ENCODE results near the gene IGHMBP2. TPM values are rescaled to one million over a fixed set of nuclear protein-coding genes. Genes with fewer than 3 reads are reported as not detected.

The IGHMBP2 gene
- total RNA-seq, 2 experiments from 2014 or later = 20.9 to 25.4 TPM

- no peak for ATAC-seq
- intact Hi-C loops (cut with DNase I, micrococcal nuclease) = no loop called here
- H3K4me3 Mint-ChIP-seq = no peak overlapping the region
- no peaks in the 10 kb centered on the region for H3K9me3 Mint-ChIP-seq (ENCODE audit: low read depth)
- ChIA-PET CTCF (no interaction called here), POLR2A (no interaction called here)
- H3K4me1 Mint-ChIP-seq = no peaks in the 10 kb centered on the region
- H3K36me3 Mint-ChIP-seq (ENCODE audit: low read depth) = peaks cover 34% of the 10 kb centered on the region
- no peaks in the 10 kb centered on the region for H3K27me3 Mint-ChIP-seq
- H3K27ac Mint-ChIP-seq = no peak overlapping the region
- DNase-seq = no peak
Observed at GRCh38 chr11:68892576-68892975, 11.1 kb upstream of the IGHMBP2 start.

- Mint-ChIP-seq H3K27me3 (no peaks in the 10 kb centered on the region), H3K4me1 (no peaks in the 10 kb centered on the region), H3K9me3 (ENCODE audit: low read depth) (no peaks in the 10 kb centered on the region), H3K4me3 (no peak overlapping the region), H3K27ac (no peak overlapping the region), H3K36me3 (ENCODE audit: low read depth) (peaks cover 39% of the 10 kb centered on the region)
- intact Hi-C loops (cut with DNase I, micrococcal nuclease) = no loop called here
- ChIA-PET POLR2A (no interaction called here), CTCF (no interaction called here)
- ATAC-seq = no peak
- DNase-seq = no peak
Observed at GRCh38 chr11:68893282-68893681, 10.4 kb upstream of the IGHMBP2 start.

DNA sequence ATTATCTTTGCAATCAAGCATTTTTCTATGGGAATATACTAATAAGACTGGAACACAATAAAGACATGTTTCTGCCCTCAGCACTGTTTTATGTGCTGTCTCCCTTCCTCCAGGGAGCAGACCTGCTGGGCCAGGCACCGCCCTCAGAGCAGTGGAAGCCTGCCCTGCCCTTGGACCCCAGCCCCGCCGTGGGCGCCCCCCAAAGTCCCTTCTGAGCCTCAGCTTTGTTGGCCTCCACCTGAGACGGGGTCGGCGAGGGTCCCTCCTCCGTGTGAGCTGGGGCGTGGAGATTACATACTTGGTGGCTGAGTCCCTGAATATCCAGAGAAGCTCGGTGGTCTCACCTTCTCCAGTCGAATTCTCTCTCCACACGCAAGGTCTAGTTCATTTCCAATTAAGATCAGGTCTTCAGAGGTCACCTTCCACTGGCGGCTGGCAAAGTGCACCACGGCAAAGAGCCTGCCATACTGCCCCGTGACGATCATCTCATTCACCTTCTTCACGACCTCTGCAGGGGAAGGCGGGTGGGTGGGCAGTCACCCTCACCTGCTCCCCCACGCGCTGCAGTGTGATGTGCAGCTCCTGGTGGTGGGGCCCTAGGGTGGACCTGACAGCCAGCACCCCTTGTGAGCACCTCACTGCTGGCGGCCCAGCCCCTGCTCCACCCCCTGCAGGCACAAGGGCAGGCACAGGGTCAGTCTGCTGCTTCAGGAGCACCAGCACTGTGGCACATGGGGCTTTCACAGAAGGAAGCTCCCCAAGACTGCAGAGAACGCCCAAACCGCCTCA lies 7.3 kb upstream of the IGHMBP2 start:
- CTCF ChIA-PET = no interaction called here
- Mint-ChIP-seq H3K4me1 (peaks cover 2% of the 10 kb centered on the region), H3K36me3 (ENCODE audit: low read depth) (peaks cover 41% of the 10 kb centered on the region), H3K9me3 (ENCODE audit: low read depth) (no peaks in the 10 kb centered on the region), H3K4me3 (no peak overlapping the region), H3K27me3 (no peaks in the 10 kb centered on the region), H3K27ac (no peak overlapping the region)
- POLR2A ChIA-PET = no interaction called here
- ATAC-seq (no peak), DNase-seq (no peak)
- intact Hi-C loops (cut with DNase I, micrococcal nuclease) = no loop called here

DNA sequence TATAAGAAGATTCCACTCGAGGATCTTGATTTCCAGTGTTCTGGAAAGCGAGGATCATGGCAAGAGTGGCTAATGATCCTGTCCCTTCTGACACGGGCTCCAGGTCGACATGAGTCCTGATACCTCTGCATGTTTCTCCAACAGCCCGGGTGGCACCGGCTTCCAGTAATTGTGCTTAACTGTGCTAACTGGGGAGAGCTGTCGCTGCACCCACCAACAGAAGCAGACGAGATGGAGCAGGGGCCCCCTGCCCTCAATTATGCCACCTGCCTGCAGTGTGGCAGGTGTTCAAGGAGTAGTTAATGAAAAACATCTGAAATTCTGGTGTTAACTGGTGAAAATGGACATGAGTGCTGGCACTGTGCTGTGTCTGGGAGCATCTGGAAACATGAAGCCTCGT lies 6.2 kb upstream of the IGHMBP2 start:
- ChIA-PET POLR2A (no interaction called here), CTCF (no interaction called here)
- H3K27ac Mint-ChIP-seq = no peak overlapping the region
- ATAC-seq (no peak), DNase-seq (no peak)
- H3K4me1 Mint-ChIP-seq = peaks cover 11% of the 10 kb centered on the region
- H3K4me3 Mint-ChIP-seq = no peak overlapping the region
- no peaks in the 10 kb centered on the region for H3K27me3 Mint-ChIP-seq
- intact Hi-C loops (cut with DNase I, micrococcal nuclease) = no loop called here
- H3K36me3 Mint-ChIP-seq (ENCODE audit: low read depth) = peaks cover 38% of the 10 kb centered on the region
- H3K9me3 Mint-ChIP-seq (ENCODE audit: low read depth) = no peaks in the 10 kb centered on the region

DNA sequence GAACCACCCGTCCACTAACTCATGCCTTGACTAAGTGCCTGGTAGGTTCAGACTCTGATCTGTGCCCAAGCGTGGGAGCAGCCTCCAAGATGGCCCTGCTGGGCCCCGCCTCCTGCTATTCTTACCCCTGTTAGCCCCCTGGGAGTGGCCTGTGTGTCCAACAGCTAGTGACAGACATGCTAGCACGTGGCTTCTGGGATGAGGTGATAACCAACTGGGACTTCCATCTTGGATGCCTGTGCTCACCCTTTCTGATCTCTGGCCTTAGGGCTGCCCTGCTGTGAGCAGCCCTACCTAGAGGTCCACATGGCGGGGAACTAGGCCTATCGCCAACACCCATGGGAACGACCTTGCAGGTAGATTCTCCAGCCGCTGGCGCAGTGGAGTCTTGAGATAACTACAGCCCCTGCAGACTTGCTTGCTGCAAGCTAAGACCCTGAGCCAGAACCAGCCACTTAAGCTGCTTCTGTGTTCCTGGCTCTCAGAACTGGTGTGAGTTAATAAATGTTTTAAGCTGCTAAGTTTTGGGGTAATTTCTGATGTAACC lies 2.8 kb upstream of the IGHMBP2 start:
- H3K36me3 Mint-ChIP-seq (ENCODE audit: low read depth) = peaks cover 33% of the 10 kb centered on the region
- no peaks in the 10 kb centered on the region for H3K9me3 Mint-ChIP-seq (ENCODE audit: low read depth)
- ChIA-PET POLR2A (no interaction called here), CTCF (interaction anchor here (0.6 kb wide), 1 partner anchor 150 kb away, joined by 3 read pairs; no protein-coding TSS in a partner anchor)
- no peak overlapping the region for H3K4me3 Mint-ChIP-seq
- ATAC-seq = no peak
- intact Hi-C loops (cut with DNase I, micrococcal nuclease) = loop anchor here (5.0 to 10.0 kb wide), 4 partner anchors 184 to 1374 kb away; partner anchors contain the start of genes LTO1 (in 1 of the 2) and PPFIA1 (in 1 of the 2)
- no peak for DNase-seq
- no peak overlapping the region for H3K27ac Mint-ChIP-seq
- peaks cover 29% of the 10 kb centered on the region for H3K4me1 Mint-ChIP-seq
- H3K27me3 Mint-ChIP-seq = no peaks in the 10 kb centered on the region

GRCh38 chr11:68904248-68904847 lies 657 bp downstream of the IGHMBP2 start:
- ChIA-PET POLR2A (no interaction called here), CTCF (interaction anchor here (0.6 to 1.6 kb wide), 4 partner anchors 15 to 539 kb away, joined by 3 to 4 read pairs (median 3); partner anchors contain the start of gene CPT1A)
- peaks cover 28% of the 10 kb centered on the region for H3K36me3 Mint-ChIP-seq (ENCODE audit: low read depth)
- peak overlapping the region; percentile 93 for H3K4me3 Mint-ChIP-seq
- DNase-seq (peak; percentile 51), ATAC-seq (peak; percentile 37)
- H3K27me3 Mint-ChIP-seq = no peaks in the 10 kb centered on the region
- intact Hi-C loops (cut with DNase I, micrococcal nuclease) = loop anchor here (5.0 to 10.0 kb wide), 4 partner anchors 180 to 1370 kb away; partner anchors contain the start of genes LTO1 (in 1 of the 2) and PPFIA1 (in 1 of the 2)
- H3K4me1 Mint-ChIP-seq = peaks cover 29% of the 10 kb centered on the region
- peak overlapping the region; percentile 83 for H3K27ac Mint-ChIP-seq
- no peaks in the 10 kb centered on the region for H3K9me3 Mint-ChIP-seq (ENCODE audit: low read depth)

- DNase-seq (no peak), ATAC-seq (no peak)
- Mint-ChIP-seq H3K4me1 (peaks cover 29% of the 10 kb centered on the region), H3K4me3 (peak overlapping the region; percentile 93), H3K36me3 (ENCODE audit: low read depth) (peaks cover 25% of the 10 kb centered on the region), H3K27ac (no peak overlapping the region), H3K27me3 (no peaks in the 10 kb centered on the region), H3K9me3 (ENCODE audit: low read depth) (no peaks in the 10 kb centered on the region)
- CTCF ChIA-PET = interaction anchor here (1.0 kb wide), 1 partner anchor 20 kb away, joined by 3 read pairs; no protein-coding TSS in a partner anchor
- intact Hi-C loops (cut with DNase I, micrococcal nuclease) = loop anchor here (10.0 kb wide), 3 partner anchors 179 to 1369 kb away; partner anchors contain the start of genes LTO1 (in 1 of the 2) and PPFIA1 (in 1 of the 2)
- POLR2A ChIA-PET = interaction anchor here (0.7 kb wide), 1 partner anchor 647 kb away, joined by 3 read pairs; no protein-coding TSS in a partner anchor
Observed at GRCh38 chr11:68905421-68906360, 2.0 kb downstream of the IGHMBP2 start.

DNA sequence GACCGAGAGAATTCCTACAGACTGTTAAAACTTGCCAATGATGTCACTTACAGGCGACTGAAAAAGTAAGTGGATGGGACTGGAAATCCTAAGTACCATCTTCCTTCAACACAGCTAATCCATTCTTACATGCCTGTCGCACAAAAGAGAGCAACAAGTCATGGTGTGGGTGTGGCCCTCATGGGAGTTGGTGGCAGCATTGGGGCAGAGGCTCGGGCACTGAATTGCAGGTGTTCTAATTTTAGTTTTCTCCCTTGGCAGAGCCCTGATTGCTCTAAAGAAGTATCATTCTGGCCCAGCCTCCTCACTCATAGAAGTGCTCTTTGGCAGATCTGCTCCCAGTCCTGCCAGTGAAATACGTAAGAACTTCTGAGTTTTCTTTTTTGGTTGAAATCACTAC lies 4.6 kb downstream of the IGHMBP2 start:
- Mint-ChIP-seq H3K27ac (no peak overlapping the region), H3K4me1 (peaks cover 10% of the 10 kb centered on the region), H3K4me3 (no peak overlapping the region), H3K27me3 (no peaks in the 10 kb centered on the region), H3K9me3 (ENCODE audit: low read depth) (no peaks in the 10 kb centered on the region), H3K36me3 (ENCODE audit: low read depth) (peaks cover 32% of the 10 kb centered on the region)
- intact Hi-C loops (cut with DNase I, micrococcal nuclease) = loop anchor here (10.0 kb wide), 3 partner anchors 177 to 1367 kb away; partner anchors contain the start of genes LTO1 (in 1 of the 2) and PPFIA1 (in 1 of the 2)
- CTCF ChIA-PET = no interaction called here
- DNase-seq (no peak), ATAC-seq (no peak)
- POLR2A ChIA-PET = no interaction called here

- ATAC-seq = no peak
- POLR2A ChIA-PET = no interaction called here
- Mint-ChIP-seq H3K27ac (no peak overlapping the region), H3K4me1 (no peaks in the 10 kb centered on the region), H3K36me3 (ENCODE audit: low read depth) (peaks cover 31% of the 10 kb centered on the region), H3K27me3 (no peaks in the 10 kb centered on the region), H3K9me3 (ENCODE audit: low read depth) (no peaks in the 10 kb centered on the region), H3K4me3 (no peak overlapping the region)
- no peak for DNase-seq
- CTCF ChIA-PET = no interaction called here
- intact Hi-C loops (cut with DNase I, micrococcal nuclease) = no loop called here
Observed at GRCh38 chr11:68910965-68911364, 7.3 kb downstream of the IGHMBP2 start.

GRCh38 chr11:68911731-68912130 lies 8.0 kb downstream of the IGHMBP2 start:
- DNase-seq (no peak), ATAC-seq (no peak)
- intact Hi-C loops (cut with DNase I, micrococcal nuclease) = no loop called here
- H3K27me3 Mint-ChIP-seq = no peaks in the 10 kb centered on the region
- CTCF ChIA-PET = interaction anchor here (0.6 kb wide), 1 partner anchor 21 kb away, joined by 3 read pairs; no protein-coding TSS in a partner anchor
- H3K27ac Mint-ChIP-seq = no peak overlapping the region
- H3K4me1 Mint-ChIP-seq = no peaks in the 10 kb centered on the region
- peaks cover 32% of the 10 kb centered on the region for H3K36me3 Mint-ChIP-seq (ENCODE audit: low read depth)
- no peaks in the 10 kb centered on the region for H3K9me3 Mint-ChIP-seq (ENCODE audit: low read depth)
- no peak overlapping the region for H3K4me3 Mint-ChIP-seq
- POLR2A ChIA-PET = no interaction called here

GRCh38 chr11:68912254-68912653 lies 8.6 kb downstream of the IGHMBP2 start:
- Mint-ChIP-seq H3K9me3 (ENCODE audit: low read depth) (no peaks in the 10 kb centered on the region), H3K4me3 (no peak overlapping the region), H3K36me3 (ENCODE audit: low read depth) (peaks cover 31% of the 10 kb centered on the region), H3K27me3 (no peaks in the 10 kb centered on the region), H3K4me1 (no peaks in the 10 kb centered on the region), H3K27ac (no peak overlapping the region)
- ChIA-PET POLR2A (interaction anchor here (0.6 kb wide), 1 partner anchor 21 kb away, joined by 3 read pairs; no protein-coding TSS in a partner anchor), CTCF (interaction anchor here (0.6 kb wide), 1 partner anchor 22 kb away, joined by 3 read pairs; no protein-coding TSS in a partner anchor)
- ATAC-seq (no peak), DNase-seq (no peak)
- intact Hi-C loops (cut with DNase I, micrococcal nuclease) = no loop called here
